Spleen (tissue), 11 donors: Measurements from ENCODE around the gene HSD17B1. TPM values are rescaled to one million over a fixed set of nuclear protein-coding genes. Genes with fewer than 3 reads are reported as not detected.
A peak's percentile ranks its signal among the peaks of the same experiment; 100 is the strongest.
"Not testable (repeated sequence)": the region's sequence is repeated elsewhere in the genome, so short reads cannot be mapped to it uniquely, and the experiment has no call there.

ENCODE experiments used
- DNase-seq: peaks from one replicate; pipeline ENCODE4 v3.0.0-alpha.2; 2020
- H3K27ac ChIP-seq, 8 donors: fragments of 200-600 bp; sonication (generic) in 7 of 8; 1 replicate in 4 of 8; 2 replicates in 4 of 8; pipeline versions ENCODE4 v1.5.0 to v1.8.0; 2016 to 2021; ENCODE audit warnings: inconsistent platforms in 4 of 8, mild to moderate bottlenecking in 4 of 8, moderate library complexity in 1 of 8
- H3K27me3 ChIP-seq, 7 donors: fragments of 200-600 bp; sonication (generic) in 6 of 7; replicated peaks in 1 of 7; 1 replicate in 4 of 7; 2 replicates in 3 of 7; pipeline versions ENCODE4 v1.5.0 to v1.8.0; 2016 to 2021; ENCODE audit warnings: inconsistent platforms in 3 of 7, mild to moderate bottlenecking in 1 of 7
- H3K36me3 ChIP-seq, 6 donors: fragments of 200-600 bp; sonication (generic) in 5 of 6; 1 replicate in 4 of 6; 2 replicates in 2 of 6; pipeline versions ENCODE4 v1.5.0 to v1.8.0; 2016 to 2021; ENCODE audit warnings: inconsistent platforms in 2 of 6
- H3K4me1 ChIP-seq, 6 donors: fragments of 200-600 bp; sonication (generic) in 5 of 6; 1 replicate in 3 of 6; 2 replicates in 3 of 6; pipeline versions ENCODE4 v1.5.0 to v1.8.0; 2016 to 2021; ENCODE audit warnings: inconsistent platforms in 3 of 6
- H3K4me3 ChIP-seq, 8 donors: fragments of 200-600 bp; sonication (generic) in 7 of 8; 1 replicate in 4 of 8; 2 replicates in 4 of 8; pipeline versions ENCODE4 v1.5.0 to v1.8.0; 2016 to 2021; ENCODE audit warnings: inconsistent platforms in 4 of 8, mild to moderate bottlenecking in 4 of 8, moderate library complexity in 2 of 8
- H3K9me3 ChIP-seq, 8 donors: fragments of 200-600 bp; sonication (generic) in 7 of 8; 1 replicate in 4 of 8; 2 replicates in 4 of 8; pipeline versions ENCODE4 v1.5.0 to v1.8.0; 2016 to 2021; ENCODE audit warnings: inconsistent platforms in 4 of 8
- POLR2A ChIP-seq, 3 donors: fragments of 450-650 bp; IDR thresholded peaks; one replicate each; pipeline ENCODE4 v1.5.1; 2017; ENCODE audit warnings: antibody characterized with exemption in 3 of 3, mild to moderate bottlenecking in 1 of 3
- POLR2AphosphoS5 ChIP-seq, 3 donors: sonication (generic); formaldehyde crosslinking; IDR thresholded peaks; one replicate each; pipeline ENCODE4 v1.5.1; 2017; ENCODE audit warnings: antibody characterized with exemption in 3 of 3
- WGBS, 5 donors: extraction: QIAGEN DNeasy Blood & Tissue Kit in 3 of 5; methylation state at CpG; one replicate each; pipeline versions ENCODE4 v1.1.5 to v1.1.7; 2013 to 2018; 5-methylcytosine and 5-hydroxymethylcytosine counted together
- intact Hi-C: fragments of 100-400 bp; cut with DNase I; formaldehyde crosslinking; loops from one replicate; pipeline ENCODE4 v1.15.0; 2023; ENCODE audit warnings: low total_unique reads
- polyA plus RNA-seq, 3 donors: library from polyadenylated mRNA; stranded (reverse); fragments of 200-250 nt; gene quantifications; one replicate each; pipeline ENCODE4 v1.2.1, GENCODE V29; 2013
- total RNA-seq, 7 donors: library from RNA; depleted of rRNA in 3 of 7; stranded (reverse); fragments of >200 nt in 3 of 7; fragmentation: NEBNext Ultra II Directional in 4 of 7; extraction: Animal tissue kit (Norgen Biotek cat#: 25700) in 4 of 7; gene quantifications; one replicate each; pipeline versions ENCODE4 v1.1.0 to v1.2.1, GENCODE V29; 2016 to 2021
- TF ChIP-seq, protein P1 (sequence below), 11 experiments: fragments of 200-600 bp in 7 of 11; fragments of 450-650 bp in 4 of 11; sonication (generic) in 4 of 11; IDR thresholded peaks in 8 of 11; conservative IDR thresholded peaks in 3 of 11; 1 replicate in 7 of 11; 2 replicates in 4 of 11; pipeline versions ENCODE4 v1.4.0 to v1.8.0; 2016 to 2021; ENCODE audit warnings: antibody characterized with exemption in 11 of 11, inconsistent platforms in 4 of 11, mild to moderate bottlenecking in 1 of 11
- donor health status: healthy with polysubstance abuse.
- donor health status: DM: no; HTN: no; CAD: no; lungs with moderate emphysema.
- donor health status: DM: no; HTN: no; CAD: no.
- donor health status: Bipolar disorder and iron deficiency.
- donor health status: healthy.
- donor health status: DM: no; HTN: no; CAD: no.
- donor health status: DM: yes; HTN: yes; CAD: no.

Gene HSD17B1
- total and polyA plus RNA-seq, 10 donors = 0.54 to 5.5 (median 1.3) TPM

DNA sequence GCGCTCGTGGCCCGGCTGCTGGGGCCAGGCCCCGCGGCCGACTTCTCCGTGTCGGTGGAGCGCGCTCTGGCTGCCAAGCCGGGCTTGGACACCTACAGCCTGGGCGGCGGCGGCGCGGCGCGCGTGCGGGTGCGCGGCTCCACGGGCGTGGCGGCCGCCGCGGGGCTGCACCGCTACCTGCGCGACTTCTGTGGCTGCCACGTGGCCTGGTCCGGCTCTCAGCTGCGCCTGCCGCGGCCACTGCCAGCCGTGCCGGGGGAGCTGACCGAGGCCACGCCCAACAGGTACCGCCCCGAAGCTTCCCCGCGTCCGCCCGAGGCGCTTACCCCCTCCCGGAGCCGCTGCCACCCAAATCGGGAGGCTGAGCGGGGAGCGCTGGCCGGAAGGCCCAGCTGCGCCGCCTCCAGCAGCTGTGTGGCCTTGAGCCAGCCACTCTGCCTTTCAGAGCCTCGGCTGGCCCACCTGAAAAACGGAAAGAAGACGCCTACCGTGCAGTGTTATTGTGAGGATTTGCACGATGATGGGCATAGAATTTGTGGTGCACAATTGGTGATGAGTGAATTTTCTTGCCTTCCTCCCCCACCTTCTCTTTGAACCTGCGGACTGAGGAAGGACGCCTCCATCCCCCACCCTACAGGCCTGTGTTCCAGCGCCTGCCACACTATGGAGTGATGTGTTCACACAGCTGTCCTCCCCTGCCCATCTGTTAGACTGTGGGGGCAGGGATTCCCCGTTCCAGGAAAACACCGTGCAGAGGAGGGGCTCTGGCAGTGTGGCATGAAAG lies 16.2 kb upstream of the HSD17B1 start:
- DNase-seq = peak; percentile 96

GRCh38 chr17:42537156-42537805 lies 15.4 kb upstream of the HSD17B1 start:
- peaks cover 15 to 68% (median 36%) of the 10 kb centered on the region in 6 donors for H3K4me1 ChIP-seq
- no peaks in the 10 kb centered on the region for H3K27me3 ChIP-seq
- H3K36me3 ChIP-seq = peaks cover 0 to 49% (median 28%) of the 10 kb centered on the region in 6 donors
- H3K9me3 ChIP-seq = no peaks in the 10 kb centered on the region
- TF ChIP-seq POLR2A (IDR thresholded peaks at IDR 0.05) (no peak), POLR2AphosphoS5 (IDR thresholded peaks at IDR 0.05) (peak in 1 of 3 donors; percentile 5)
- H3K27ac ChIP-seq = peak overlapping the region; percentile 69 to 98 (median 90)
- 86 to 94% (median 90%) methylated on average over 20 to 31 of the region's 31 CpGs for WGBS, 5 donors
- intact Hi-C loops = no loop called here
- DNase-seq = no peak
- peak overlapping the region in 7 of 8 donors; percentile 64 to 95 (median 72) for H3K4me3 ChIP-seq

More for the DNA sequence above, 16.2 kb upstream of the HSD17B1 start:
- Histone ChIP-seq H3K4me1 (peaks cover 15 to 67% (median 41%) of the 10 kb centered on the region in 6 donors), H3K27me3 (no peaks in the 10 kb centered on the region), H3K36me3 (peaks cover 0 to 42% (median 22%) of the 10 kb centered on the region in 6 donors), H3K4me3 (peak overlapping the region; percentile 33 to 95 (median 72)), H3K9me3 (no peaks in the 10 kb centered on the region), H3K27ac (peak overlapping the region; percentile 69 to 98 (median 90))
- intact Hi-C loops = no loop called here
- WGBS, 5 donors = 0 to 1% (median 1%) methylated on average over 28 to 65 of the region's 65 CpGs
- TF ChIP-seq, protein P1, sequence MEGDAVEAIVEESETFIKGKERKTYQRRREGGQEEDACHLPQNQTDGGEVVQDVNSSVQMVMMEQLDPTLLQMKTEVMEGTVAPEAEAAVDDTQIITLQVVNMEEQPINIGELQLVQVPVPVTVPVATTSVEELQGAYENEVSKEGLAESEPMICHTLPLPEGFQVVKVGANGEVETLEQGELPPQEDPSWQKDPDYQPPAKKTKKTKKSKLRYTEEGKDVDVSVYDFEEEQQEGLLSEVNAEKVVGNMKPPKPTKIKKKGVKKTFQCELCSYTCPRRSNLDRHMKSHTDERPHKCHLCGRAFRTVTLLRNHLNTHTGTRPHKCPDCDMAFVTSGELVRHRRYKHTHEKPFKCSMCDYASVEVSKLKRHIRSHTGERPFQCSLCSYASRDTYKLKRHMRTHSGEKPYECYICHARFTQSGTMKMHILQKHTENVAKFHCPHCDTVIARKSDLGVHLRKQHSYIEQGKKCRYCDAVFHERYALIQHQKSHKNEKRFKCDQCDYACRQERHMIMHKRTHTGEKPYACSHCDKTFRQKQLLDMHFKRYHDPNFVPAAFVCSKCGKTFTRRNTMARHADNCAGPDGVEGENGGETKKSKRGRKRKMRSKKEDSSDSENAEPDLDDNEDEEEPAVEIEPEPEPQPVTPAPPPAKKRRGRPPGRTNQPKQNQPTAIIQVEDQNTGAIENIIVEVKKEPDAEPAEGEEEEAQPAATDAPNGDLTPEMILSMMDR (IDR thresholded peaks at IDR 0.05 in 8 of 11, conservative IDR thresholded peaks at IDR 0.05 in 3 of 11) = peak in 1 of 11 experiments; percentile 11
- TF ChIP-seq POLR2AphosphoS5 (IDR thresholded peaks at IDR 0.05) = peak in 1 of 3 donors; percentile 59
- TF ChIP-seq POLR2A (IDR thresholded peaks at IDR 0.05) = no peak

GRCh38 chr17:42537826-42538451 lies 14.8 kb upstream of the HSD17B1 start:
- intact Hi-C loops = no loop called here
- WGBS, 5 donors = 90 to 95% (median 92%) methylated on average over 5 of the region's 5 CpGs

GRCh38 chr17:42538482-42538881 lies 14.2 kb upstream of the HSD17B1 start:
- TF ChIP-seq POLR2A (IDR thresholded peaks at IDR 0.05) (no peak), POLR2AphosphoS5 (IDR thresholded peaks at IDR 0.05) (no peak)
- TF ChIP-seq, protein P1 (IDR thresholded peaks at IDR 0.05 in 8 of 11, conservative IDR thresholded peaks at IDR 0.05 in 3 of 11) = no peak
- DNase-seq = no peak
- Histone ChIP-seq H3K27ac (peak overlapping the region in 1 of 8 donors; percentile 9), H3K36me3 (peaks cover 0 to 61% (median 40%) of the 10 kb centered on the region in 6 donors), H3K27me3 (no peaks in the 10 kb centered on the region), H3K4me3 (no peak overlapping the region), H3K4me1 (peaks cover 15 to 56% (median 28%) of the 10 kb centered on the region in 6 donors), H3K9me3 (no peaks in the 10 kb centered on the region)
- intact Hi-C loops = no loop called here
- 94 to 97% (median 96%) methylated on average over 13 to 14 of the region's 14 CpGs for WGBS, 5 donors

More at GRCh38 chr17:42537826-42538451, 14.8 kb upstream of the HSD17B1 start:
- no peak for TF ChIP-seq POLR2AphosphoS5 (IDR thresholded peaks at IDR 0.05)
- TF ChIP-seq, protein P1 (IDR thresholded peaks at IDR 0.05 in 8 of 11, conservative IDR thresholded peaks at IDR 0.05 in 3 of 11) = no peak
- no peak overlapping the region for H3K4me3 ChIP-seq
- H3K27ac ChIP-seq = peak overlapping the region in 2 of 8 donors; percentile 9 to 92
- no peaks in the 10 kb centered on the region for H3K27me3 ChIP-seq
- no peaks in the 10 kb centered on the region for H3K9me3 ChIP-seq
- peaks cover 0 to 56% (median 34%) of the 10 kb centered on the region in 6 donors for H3K36me3 ChIP-seq
- no peak for DNase-seq
- peaks cover 15 to 62% (median 32%) of the 10 kb centered on the region in 6 donors for H3K4me1 ChIP-seq

DNA sequence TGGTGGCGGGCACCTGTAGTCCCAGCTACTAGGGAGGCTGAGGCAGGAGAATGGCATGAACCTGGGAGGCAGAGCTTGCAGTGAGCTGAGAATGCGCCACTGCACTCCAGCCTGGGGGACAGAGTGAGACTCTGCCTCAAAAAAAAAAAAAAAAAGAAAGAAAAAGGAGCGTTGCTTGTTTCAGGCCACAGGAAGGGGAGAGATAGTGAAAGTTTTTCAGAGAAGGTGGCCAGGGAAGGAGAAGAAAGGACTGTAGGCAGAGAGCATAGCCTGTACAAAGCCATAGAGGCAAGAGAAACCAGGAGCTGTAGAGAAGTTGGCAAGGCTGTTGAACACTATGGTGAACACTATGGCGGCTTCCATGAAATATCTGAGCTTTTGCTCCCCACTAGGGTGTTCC lies 12.2 kb upstream of the HSD17B1 start:
- H3K9me3 ChIP-seq, H3K27me3 ChIP-seq, DNase-seq, H3K4me3 ChIP-seq, intact Hi-C loops, H3K27ac ChIP-seq: not testable (repeated sequence)
- WGBS, 5 donors = 86 to 92% (median 90%) methylated on average over 4 of the region's 4 CpGs
- H3K4me1 ChIP-seq = peaks cover 10 to 44% (median 21%) of the 10 kb centered on the region in 6 donors
- H3K36me3 ChIP-seq = peaks cover 0 to 82% (median 46%) of the 10 kb centered on the region in 6 donors
